Stromal cell of bone marrow (primary cell): Measurements from ENCODE around the gene PROSER3.

ENCODE experiments used
- DNase-seq: peaks from one replicate; pipeline ENCODE4 v3.0.0-alpha.2; 2012; ENCODE audit warnings: low read depth

Gene PROSER3

DNA sequence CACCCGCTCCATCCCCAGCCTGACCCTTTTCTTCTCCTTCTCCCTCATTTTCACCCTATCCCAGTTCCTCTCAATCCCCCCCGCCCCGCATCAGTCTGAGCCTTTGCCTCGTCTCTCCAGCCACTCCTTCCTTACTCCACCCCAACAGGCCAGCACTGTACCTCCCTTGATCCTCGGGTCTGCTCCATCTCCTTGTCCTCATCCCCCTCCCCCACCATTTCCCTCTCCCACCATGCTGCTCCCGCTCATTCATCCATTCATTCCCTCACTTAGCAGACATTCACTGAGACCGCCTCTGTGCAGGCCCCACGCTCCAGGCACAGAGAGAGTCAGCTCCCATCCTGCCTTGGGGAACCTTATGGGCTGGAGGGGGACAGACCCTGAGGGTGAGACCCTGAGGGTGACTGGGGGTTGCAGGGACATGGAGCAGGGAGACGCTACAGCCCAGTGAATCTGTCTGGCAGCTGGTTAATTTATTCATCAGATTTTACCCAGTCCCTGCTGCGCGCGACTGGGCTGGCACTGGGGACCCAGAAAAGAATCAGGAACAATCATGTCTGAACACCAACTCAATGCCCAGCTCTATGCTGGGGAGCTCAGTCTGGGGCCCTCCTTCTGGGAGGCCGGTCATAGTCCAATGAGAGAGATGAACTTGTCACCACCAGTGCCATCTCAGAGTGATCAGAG, 18.3 kb downstream of the PROSER3 start:
- no peak for DNase-seq

DNA sequence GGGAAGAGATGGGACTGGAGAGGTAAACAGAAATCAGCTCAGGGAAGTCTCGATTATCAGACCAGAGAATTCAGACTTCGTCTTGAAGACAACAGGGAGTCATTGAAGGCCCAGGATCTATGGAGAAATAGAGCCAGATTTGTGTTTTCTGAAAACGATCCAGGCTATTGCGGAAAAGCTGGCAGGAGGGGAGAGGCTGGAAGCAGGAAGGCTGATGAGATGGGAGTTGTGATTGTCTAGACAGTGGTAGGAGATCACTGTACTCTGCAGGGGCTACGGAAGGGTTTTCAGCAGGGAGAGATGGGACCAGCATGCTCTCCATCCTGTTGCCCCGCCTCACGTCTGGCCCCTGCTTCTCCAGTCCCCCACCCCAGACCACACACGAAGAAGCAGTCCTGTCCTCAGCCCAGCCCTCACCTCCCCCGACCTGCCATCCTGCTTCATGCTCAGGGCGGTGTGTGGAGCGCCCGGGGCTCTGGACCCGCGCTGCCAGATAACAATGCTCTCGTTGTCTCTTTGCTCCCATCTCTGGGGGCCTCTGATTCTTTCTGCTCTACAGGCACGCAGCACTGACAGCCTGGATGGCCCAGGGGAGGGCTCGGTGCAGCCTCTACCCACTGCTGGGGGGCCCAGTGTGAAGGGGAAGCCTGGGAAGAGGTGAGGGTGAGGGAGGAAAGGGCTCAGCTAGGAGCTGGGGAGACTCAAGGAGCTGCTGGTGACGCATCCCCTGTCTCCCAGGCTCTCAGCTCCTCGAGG, 19.3 kb downstream of the PROSER3 start:
- no peak for DNase-seq

DNA sequence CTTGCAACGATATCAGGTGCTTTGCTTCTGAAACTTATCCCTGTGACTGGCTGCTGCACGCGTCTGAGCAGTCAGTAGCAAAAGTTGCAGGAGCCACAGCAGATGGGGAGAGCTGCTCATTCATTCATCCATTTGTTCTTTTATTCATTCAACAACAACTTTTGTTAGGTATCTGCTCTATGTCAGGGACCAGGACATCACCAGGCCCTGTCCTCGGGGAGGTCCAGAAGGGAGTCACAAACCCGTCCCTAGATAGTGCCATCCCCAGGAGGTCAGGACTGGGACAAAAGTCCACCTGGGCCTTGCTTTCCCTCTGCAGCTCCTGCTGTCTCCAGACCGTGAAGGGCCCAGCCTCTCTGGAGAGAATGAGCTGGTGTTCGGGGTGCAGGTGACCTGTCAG, 20.0 kb downstream of the PROSER3 start:
- DNase-seq, result no peak

GRCh38 chr19:35779033-35779432, 21.1 kb downstream of the PROSER3 start:
- no peak for DNase-seq

DNA sequence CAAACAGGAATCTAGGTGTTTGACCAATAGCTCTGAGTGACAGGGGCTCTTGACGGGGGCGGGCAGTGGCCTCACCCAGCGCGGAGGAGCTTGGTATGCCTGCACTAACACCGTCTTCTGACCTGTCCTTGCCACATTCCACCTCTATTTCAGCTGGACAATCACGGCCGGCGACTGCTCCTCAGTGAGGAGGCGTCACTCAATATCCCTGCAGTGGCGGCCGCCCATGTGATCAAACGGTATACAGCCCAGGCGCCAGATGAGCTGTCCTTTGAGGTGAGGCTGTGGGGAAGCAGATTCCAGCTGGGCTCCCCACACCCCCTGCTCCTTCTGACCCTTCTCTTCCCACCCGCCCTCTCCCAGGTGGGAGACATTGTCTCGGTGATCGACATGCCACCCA, 22.1 kb downstream of the PROSER3 start:
- DNase-seq, result no peak

DNA sequence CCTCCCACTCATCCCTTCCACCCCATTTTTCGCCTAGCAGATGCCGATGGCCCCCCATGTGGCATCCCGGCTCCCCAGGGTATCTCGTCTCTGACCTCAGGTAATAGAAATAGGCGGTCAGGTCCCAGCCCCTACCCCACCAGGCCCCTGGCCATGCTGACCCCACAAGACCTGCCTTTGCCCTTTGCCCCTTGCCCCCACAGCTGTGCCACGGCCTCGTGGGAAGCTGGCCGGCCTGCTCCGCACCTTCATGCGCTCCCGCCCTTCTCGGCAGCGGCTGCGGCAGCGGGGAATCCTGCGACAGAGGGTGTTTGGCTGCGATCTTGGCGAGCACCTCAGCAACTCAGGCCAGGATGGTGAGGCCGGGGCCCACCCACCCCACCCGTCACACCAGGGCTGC, 22.7 kb downstream of the PROSER3 start:
- DNase-seq, result no peak

- DNase-seq, result no peak
These were observed 23.7 kb downstream of the PROSER3 start for GRCh38 chr19:35781650-35782049.

GRCh38 chr19:35782589-35782988, 24.6 kb downstream of the PROSER3 start:
- DNase-seq, result no peak

- DNase-seq, result no peak
These were observed 25.8 kb downstream of the PROSER3 start for GRCh38 chr19:35783469-35784434.

- no peak for DNase-seq
These were observed 26.7 kb downstream of the PROSER3 start for GRCh38 chr19:35784503-35785338.

GRCh38 chr19:35785339-35785627, 27.3 kb downstream of the PROSER3 start:
- DNase-seq, result no peak

DNA sequence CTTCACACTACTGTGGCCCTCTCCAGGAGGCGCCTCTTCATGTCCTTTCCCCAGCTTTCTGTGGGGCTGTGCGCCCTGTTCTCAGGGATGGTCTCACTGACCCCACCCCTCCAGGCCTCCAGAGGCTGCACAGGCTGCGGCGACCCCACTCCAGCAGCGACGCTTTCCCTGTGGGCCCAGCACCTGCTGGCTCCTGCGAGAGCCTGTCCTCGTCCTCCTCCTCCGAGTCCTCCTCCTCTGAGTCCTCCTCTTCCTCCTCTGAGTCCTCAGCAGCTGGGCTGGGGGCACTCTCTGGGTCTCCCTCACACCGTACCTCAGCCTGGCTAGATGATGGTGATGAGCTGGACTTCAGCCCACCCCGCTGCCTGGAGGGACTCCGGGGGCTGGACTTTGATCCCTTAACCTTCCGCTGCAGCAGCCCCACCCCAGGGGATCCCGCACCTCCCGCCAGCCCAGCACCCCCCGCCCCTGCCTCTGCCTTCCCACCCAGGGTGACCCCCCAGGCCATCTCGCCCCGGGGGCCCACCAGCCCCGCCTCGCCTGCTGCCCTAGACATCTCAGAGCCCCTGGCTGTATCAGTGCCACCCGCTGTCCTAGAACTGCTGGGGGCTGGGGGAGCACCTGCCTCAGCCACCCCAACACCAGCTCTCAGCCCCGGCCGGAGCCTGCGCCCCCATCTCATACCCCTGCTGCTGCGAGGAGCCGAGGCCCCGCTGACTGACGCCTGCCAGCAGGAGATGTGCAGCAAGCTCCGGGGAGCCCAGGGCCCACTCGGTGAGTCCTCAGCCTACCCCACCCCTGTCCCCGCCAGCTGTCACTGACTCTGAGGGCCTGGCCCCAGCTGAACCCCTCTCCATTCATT, 28.6 kb downstream of the PROSER3 start:
- DNase-seq, result no peak

GRCh38 chr19:35787227-35787799, 29.3 kb downstream of the PROSER3 start:
- DNase-seq, result no peak

DNA sequence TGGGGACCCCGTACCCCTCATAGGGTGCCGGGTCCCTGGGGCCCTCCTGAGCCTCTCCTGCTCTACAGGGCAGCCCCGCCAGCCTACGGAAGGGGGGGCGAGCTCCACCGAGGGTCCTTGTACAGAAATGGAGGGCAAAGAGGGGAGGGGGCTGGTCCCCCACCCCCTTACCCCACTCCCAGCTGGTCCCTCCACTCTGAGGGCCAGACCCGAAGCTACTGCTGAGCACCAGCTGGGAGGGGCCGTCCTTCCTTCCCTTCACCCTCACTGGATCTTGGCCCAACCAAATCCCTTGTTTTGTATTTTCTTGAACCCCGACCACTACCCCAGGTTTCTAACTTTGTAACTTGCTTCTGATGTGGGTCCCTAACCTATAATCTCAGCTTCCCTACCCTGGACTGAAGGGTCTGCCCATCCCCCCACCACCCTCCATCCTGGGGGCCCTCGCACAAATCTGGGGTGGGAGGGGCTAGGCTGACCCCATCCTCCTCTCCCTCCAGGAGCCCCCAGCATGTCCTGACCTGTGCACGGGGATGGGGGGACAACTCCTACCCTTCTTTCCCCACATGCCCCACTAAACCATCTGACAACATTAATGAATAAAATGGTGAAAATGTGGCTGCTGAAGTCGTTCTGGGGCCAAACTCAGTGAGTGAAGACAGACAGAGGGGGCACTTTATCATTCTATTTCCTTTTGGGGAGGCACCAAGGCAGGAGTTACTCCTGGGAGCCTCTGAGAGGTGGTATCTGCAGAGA, 30.4 kb downstream of the PROSER3 start:
- no peak for DNase-seq

DNA sequence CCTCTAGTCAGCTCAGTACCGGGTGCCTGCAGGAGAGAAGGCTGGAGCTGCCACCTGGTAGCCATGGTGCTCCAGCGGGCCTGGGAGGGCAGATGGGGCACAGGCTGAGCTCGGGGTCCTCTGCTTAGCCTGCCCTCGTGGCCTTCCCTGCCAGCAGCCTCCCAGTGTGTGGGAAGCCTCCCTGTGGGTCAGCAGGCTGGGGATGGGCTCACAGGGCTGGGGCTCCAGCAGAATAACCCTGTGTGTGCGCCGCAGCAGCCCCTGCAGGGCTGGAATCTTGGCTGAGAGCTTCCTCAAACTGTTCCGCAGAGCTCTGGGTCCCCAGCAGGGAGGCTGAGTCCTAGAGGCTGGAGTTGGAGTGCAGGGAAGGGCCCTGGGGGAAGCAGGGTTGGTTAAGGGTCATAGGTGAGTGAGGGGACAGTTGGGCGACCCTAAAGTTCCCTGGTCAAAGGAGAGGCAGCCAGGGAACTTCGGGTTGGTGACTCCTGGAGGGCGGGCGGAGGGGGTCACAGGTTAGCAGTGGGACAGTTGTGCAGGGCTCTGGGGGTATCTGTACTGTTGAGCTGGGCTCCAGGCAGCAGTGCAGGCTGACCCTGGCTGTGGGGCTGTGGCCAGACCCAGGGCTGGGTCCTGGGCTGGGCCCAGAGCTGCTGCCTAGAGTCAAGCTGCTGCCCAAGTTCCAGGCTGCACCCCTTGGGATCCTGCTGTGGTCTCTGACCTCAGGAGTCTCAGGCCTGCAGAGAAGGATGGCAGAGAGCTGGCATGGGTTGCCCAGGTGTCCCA, 31.4 kb downstream of the PROSER3 start:
- no peak for DNase-seq

- no peak for DNase-seq
These were observed 32.3 kb downstream of the PROSER3 start for GRCh38 chr19:35789978-35790944.

DNA sequence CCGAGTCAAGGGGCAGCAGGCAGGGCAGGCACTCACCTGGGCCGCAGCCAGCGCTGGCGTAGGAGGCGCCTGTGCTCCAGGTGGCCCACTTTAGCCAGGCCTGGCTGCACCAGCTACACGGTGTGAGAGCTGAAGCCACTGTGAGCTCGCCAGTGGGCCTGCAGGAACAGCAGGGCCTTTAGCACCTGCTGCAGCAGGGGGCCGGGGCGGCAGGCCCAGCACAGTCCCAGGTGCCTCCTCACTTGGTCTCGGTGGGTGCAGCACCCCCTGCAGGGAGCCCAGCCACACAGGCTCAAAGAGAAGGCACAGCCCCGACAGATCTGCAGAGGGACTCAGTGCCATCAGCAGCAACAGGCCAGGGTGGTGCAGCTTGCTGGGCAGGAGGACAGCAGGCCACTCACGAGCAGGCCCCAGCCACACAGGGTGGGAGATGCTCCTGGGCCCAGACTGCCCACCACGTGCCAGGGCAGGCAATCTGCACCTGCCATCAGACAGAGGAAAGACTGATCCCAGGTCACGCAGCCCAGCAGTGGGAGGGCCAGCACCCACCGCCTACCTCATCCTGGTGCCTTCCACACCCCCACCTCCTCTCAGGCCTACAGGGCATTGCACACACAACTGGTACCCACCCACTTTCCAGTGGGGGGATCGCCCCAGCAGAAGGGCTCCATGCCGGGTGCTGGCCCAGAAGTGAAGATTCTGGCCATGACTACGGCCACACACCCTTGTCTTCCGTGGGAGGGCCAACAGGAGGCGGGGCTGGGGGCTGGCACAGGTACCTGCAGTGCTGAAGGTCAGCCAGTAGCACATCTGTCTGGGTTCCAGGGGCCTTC, 33.2 kb downstream of the PROSER3 start:
- no peak for DNase-seq
